CD1c-positive myeloid dendritic cell (primary cell): ENCODE results near the gene LLCFC1.

Experiments
- DNase-seq: peaks from one replicate; pipeline ENCODE4 v3.0.0-alpha.2; 2016; ENCODE audit errors: extremely low spot score

LLCFC1 gene

DNA sequence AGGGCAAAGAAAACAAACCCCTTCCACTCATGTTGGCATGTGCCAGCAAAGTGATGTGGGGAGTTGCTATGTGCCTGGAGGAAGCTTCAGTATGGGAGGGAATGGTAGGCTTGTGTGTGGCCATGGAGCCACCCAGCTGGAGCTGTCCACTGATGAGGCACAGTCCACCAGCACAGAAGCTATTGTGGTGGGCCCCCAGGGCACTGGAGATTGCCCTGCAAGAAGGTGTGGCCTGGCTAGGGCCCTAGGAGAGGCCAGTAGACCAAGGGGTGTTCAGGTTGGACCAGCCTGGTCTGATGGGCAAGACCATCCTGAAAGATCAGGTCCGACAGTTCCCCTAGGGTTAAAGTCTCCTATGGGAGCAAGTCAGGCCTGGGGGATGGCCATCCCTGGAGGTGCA lies 45.0 kb downstream of the LLCFC1 start:
- no peak for DNase-seq
